TTC549 (cell line): ENCODE data around the gene POU6F2.

ENCODE experiments used
- FAIRE-seq: peaks from 2 replicates; lab custom pipeline; 2012; peaks lifted over from hg19 to GRCh38; lab: Jason Lieb, UNC

The POU6F2 gene

DNA sequence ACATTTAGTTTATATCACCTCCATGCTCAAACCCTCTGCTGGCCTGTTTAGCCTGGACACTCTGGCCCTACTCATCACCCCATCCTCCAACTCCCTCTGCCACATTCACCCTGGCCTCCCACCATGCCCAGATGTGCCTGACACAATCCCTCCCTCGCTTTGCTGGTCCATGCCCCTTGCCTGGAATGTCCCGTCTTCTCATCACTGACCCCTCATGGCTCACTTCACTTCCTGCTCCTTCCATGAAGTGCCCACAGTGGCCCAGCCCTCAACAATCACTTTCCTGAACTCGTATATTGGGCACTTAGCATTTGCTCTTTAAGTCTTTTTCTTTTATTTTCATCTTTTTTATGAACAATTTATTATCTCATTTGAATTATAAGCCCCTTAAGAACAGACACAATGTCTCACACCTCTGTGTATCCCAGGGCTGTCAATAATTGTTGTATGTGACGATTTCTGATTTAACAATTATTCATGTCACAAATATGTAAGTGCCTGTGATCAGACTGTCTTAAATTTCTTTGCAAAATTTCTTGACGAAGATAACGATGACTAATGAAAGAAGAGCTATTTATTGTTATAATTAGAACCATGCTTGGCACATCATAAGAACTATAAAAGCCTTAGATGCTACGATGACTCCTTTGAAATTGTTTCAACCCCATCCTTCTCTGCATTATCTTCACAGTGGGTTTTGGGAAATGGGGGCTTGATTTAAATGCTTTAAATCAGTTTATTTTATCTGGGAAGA lies 378.6 kb downstream of the POU6F2 start:
- no peak for FAIRE-seq

DNA sequence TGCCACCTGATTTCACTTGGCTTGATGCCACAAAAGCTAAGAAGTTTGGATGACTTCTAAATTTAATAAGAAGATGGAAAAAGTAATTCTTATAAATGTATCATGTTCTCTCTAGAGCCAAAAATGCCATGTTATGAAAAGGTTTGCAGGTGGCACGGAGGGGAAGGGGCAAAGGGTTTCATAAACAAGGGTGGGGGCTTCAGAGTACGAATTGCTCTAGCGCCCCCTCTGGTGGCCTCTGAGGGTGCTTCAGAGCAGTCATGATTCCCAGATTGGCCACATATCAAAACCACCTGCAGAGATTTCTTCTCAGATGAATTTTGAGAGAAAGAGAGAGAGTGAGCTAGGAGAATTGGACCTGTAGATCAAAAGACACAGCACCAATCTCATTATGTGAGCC lies 379.9 kb downstream of the POU6F2 start:
- no peak for FAIRE-seq

DNA sequence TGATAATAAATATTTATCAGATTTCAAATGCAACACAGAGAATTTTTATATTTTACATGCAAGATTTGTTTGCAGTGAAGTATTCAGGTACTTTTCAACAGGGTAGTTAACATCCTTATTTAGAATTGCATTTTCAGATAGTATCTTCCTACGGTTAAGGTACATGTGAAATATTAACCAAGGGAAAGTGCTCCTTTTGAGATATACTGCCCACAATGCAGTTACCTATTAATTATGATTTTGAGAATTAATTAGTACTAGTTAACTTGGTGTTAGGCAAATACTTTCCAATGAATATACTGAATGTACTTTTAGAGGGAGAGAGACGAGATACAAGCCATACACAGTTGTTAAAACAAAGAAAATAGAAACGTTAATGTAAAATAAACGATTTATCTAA lies 382.3 kb downstream of the POU6F2 start:
- no peak for FAIRE-seq

DNA sequence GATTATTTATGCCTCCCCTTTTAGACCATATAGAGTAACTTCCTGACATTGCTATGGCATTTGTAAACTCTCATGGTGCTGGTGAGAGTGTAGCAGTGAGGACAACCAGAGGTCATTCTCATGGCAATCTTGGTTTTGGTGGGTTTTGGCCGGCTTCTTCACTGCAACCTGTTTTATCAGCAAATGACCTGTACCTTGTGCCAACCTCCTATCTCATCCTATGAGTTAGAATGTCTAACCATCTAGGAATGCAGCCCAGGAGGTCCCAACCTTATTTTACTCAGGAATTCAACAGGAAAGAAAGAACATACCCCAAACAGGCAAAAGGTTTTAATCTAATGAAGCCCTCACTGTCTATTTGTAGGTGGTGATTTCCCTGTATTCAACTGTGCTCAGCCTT lies 383.1 kb downstream of the POU6F2 start:
- no peak for FAIRE-seq

DNA sequence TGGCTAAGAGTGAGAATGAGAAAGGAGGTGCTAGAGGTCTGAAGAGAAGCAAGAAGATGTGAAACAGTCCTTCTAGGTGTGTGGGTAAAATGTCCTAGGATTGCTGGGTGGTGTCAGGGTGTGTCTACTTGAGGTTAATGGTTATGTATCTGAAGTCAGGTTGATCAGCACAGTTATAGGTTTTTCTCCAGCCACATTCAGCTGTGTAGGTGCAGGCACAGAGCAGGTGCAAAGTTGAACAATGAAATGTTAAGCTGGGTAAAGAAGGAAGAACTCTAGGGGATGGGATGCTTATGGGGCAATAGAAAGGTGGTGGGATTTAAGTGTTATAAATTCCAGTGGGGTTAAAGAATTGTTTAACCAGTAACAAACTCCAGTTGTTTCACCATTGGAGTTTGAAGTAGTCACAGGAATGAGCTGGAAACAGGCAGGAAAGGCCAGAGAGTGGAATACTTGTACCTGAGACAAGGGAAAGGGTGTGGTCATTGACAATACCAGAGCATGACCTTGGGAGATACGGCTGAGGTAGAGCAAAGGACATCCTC lies 388.1 kb downstream of the POU6F2 start:
- no peak for FAIRE-seq

DNA sequence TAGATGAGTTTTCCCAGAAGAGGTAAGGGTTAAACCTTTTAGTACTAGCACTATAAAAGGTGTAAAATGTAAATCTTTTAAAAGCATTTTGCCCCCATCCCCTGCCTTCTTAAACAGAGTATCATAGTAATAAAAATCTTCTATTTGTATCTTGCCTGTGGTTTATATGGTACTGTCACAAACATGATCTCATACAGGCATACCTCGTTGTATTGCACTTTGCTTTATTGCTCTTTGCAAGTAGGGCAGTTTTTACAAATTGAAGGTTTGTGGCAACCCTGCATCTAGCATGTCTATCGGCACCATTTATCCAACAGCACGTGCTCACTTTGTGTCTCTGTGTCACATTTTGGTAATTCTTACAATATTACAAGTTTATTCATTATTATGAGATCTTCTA lies 389.7 kb downstream of the POU6F2 start:
- no peak for FAIRE-seq

DNA sequence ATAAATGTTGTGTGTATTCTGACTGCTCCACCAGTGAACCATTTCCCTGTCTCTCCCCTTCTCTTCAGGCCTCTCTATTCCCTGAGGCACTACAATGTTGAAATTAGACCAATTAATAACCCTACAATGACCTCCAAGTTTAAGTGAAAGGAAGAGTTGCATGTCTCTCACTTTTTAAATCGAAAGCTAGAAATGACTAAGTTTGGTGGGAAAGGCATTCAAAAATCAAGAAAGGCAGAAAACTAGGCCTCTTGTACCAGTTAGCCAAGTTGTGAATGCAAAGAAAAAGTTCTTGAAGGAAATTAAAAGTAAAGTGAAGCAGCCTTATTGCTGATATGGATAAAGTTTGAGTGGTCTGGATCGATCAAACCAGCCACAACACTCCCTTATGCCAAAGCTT lies 390.2 kb downstream of the POU6F2 start:
- FAIRE-seq, result no peak

DNA sequence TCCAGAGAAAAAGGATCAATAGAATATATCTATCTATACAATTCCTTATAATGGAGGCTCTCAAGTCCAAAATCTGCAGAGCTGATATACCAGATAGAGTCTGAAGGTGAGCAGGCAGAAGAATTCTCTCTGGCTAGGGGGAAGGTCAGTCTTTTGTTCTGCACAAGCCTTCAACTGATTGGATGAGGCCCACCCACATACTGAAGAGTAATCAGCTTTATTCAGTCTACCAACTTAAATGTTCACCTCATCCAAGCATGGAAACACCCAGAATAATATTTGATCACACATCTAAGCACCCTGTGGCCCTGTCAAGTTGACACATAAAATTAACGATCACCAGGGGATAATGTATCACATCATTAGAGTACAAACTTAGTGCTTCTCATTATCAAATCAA lies 394.7 kb downstream of the POU6F2 start:
- no peak for FAIRE-seq

DNA sequence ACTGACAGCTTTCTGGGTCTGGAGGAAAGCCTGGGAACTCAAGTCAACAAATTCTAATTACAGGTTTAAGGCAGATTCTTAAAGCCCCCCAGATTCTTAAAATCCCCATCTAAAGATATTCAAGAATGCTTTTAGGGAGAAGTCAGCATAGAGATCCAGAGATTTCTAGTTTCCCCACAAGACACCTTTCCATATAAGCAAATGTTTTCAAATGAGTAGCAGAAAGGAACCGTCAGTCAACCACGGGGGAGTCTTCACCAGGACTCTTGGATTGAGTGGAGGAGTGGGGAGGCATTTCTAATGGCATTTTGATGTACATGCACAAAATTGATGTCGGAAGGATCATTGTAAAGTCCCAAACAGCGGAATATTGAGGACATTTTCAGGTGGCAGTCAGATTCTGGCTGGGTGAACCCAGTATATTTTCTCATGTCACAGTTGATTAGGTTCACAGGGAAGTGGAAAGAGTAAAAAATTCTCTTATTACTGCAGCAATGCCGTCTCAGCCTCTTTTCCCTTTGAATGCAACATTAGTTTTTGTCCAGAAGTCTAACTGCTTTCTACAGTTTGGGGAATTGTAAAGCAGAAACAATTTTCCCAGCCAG lies 396.8 kb downstream of the POU6F2 start:
- no peak for FAIRE-seq

DNA sequence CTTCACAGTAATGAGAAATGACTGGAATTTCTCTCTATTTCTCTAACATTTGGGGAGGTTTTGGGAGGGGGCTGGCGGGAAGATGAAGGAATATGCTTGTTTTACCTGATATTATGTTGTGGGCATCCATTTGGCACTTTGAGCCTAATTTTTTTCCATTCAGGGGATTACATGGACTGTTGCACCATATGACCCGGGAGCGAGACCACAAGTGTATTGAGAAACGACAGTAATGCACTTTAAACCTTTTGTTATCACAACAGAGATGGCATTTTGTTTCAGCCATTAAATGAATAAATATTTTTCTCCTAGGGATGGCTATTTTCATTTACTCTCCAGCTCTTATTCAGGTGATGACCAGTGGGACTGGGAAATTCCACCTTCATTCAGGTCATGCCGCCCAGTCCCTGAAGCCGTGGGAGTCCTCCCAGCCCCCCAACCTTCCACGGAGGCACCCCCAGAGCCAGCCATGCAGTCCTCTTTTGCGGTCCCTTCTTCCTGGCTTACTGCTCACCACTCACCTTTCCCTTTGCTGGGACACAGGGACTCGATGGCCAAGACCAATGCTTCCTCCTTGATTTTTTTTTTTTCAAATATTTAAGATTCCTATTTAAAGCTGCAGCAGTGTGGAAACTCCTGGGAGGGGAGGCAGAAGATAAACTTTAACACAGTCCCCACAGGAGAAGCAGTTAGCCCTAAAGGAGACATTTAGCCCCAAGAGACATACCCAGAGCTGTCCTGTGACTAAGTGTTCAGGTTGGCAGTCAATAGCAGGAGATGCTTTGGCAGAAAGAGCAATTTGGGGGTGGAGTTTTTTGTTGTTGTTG lies 397.6 kb downstream of the POU6F2 start:
- FAIRE-seq, result no peak

DNA sequence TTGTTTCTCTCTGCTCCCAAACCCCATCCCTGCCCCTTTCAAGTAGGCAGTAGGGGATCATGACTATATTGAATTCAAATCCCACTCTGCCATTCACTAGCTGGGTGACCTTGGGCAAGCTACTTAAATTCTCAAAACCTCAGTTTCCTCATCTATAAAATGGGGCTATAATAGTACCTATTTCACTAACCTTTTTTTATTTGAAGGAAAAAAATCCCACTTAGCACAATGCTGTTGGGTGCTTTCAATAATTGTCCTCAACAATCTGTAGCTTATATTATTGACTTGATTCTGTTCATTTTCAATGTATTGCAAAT lies 398.1 kb downstream of the POU6F2 start:
- FAIRE-seq, result no peak

DNA sequence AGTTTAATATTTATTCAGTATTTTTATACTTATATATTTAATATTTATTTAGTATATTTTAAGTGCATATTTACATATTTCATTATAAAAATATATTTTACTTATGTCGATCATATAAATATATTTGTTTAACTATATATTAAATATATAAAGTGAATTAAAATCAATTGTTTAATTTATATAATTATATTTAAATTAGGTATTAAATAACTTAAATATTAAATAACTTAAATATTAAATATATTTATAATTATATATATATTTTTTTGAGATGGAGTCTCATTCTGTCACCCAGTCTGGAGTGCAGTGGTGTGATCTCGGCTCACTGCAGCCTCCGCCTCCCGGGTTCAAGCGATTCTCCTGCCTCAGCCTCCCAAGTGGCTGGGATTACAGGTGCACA lies 399.2 kb downstream of the POU6F2 start:
- FAIRE-seq, result peak; percentile 96

DNA sequence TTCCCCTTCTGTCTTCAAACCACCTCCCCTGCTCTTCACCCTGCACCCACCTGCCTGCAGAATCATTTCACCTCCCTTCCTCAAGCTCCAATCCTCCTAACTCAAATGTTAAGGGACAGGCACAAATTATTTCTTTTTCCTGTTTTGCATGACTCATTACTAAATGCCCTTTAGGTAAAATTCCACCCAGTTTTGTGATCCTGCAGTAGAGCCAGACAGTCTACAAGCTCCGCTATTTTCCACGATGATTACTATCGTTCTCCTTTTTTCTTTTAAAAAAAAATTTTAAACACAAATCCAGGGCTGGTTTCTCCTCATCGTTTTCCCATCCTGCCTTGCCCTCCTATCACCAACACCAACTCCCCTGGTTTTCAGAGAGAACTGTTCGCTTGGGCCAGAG lies 401.7 kb downstream of the POU6F2 start:
- FAIRE-seq, result no peak

DNA sequence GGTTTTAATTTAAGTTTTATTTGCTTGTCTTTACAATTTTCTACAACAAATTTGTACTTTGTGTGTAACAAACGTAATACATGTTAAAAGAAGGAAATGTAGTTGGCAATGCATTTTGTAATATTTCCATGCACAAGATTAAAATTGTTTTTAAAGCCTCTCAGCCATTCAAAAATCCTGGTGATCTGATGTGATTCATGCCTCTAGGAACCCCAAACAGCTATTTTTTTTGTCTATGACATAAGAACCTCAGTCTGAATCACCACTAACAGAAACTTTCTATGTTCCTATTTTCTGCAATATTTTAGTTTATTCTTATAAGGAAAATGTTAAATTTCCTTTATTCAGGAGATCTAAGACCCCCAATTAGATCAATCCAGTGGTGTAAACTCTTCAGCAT lies 405.4 kb downstream of the POU6F2 start:
- FAIRE-seq, result no peak

DNA sequence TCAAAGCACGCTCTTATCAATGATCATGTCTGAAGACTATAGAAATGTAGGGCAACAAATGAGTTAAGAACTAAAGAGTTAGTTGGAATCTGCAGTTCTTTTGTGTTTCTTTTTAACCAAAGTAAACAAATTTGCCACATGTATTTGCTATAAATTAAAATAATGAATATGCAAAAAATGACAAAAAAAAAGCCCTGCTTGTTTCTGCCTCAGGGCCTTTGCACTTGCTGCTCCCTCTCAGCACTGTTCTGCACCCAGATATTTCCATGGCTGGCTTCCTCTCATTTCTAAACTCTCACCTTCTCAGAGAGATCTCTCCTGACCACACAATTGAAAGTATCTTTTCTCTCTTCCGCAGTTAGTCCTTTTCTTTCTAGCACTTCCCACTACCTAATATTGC lies 406.7 kb downstream of the POU6F2 start:
- no peak for FAIRE-seq

DNA sequence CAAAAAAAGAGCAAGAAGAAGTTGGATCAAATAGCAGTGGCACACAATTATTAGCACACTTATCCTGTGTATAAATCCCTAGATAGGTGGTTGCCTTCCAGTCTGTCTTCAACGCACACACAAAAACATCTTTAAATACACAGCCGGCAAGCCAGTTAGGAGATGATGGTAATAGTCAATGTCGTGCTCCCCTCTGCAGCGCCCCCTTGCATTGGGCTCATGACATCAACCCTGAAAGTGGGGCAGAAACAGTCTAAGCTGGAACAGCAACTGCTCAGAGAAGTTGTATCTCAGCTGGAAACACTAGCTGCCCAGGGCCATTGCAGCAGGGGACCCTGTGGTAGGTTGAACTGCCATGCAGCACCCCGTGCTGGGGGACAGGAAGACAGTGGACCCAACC lies 409.0 kb downstream of the POU6F2 start:
- FAIRE-seq, result no peak

DNA sequence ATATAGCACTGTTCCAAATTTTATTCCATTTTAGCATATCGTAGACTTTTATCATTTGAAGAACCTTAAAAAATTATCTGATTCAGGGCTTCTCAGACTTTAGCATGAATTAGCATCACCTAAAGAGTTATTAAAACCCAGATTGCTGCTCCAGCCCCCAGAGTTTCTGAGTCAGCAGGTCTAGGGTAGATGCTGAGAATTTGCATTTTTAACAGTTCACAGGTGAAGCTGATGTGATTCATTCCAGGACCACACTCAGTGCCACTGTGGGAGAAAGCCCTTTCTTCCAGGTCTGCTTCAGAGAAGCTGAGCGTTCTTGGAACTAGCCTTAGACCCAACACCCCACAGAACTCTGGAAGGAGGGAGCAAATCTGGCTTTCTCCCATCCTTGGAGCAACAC lies 414.4 kb downstream of the POU6F2 start:
- no peak for FAIRE-seq

DNA sequence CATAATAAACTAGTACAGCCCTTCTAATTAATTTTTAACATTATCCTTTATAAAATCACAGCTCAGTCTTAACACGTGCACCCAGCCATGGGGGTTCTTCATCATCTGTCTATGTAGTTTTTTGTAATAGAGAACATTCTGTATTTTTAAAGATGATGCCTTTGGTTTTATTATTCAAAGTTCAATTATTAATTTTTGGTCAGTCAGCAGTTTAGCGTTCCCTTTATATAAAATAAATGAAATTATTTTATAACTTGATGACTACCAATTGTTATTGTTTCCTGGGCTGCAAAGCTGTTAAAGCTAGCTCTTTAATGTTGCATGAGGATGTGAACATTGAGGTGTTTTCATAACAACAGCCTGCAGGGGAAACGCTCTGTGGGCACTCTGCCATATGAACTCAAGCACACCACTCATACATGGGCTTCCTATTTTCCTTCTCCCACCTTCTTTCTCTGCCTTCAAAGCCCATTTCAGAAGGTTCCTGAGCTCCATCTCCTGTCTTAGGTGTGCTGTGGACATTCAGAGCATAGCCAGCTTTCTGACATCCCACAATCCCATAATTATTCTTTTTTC lies 416.5 kb downstream of the POU6F2 start:
- no peak for FAIRE-seq

DNA sequence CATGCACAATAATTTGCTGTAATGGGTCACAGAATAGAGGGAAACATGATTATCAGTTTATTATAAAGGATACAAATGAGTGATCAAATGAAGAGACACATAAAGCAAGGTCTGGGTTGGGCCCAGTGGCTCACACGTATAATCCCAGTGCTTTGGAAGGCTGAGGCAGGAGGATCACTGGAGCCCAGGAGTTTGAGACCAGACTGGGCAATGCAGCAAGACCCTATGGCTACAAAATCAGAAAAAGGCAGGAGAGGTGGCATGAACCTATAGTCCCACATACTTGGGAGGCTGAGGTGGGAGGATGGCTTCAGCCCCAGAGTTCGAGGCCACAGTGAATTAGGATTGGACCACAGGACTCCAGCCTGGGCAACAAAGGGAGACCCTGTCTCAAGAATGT lies 421.7 kb downstream of the POU6F2 start:
- FAIRE-seq, result no peak

DNA sequence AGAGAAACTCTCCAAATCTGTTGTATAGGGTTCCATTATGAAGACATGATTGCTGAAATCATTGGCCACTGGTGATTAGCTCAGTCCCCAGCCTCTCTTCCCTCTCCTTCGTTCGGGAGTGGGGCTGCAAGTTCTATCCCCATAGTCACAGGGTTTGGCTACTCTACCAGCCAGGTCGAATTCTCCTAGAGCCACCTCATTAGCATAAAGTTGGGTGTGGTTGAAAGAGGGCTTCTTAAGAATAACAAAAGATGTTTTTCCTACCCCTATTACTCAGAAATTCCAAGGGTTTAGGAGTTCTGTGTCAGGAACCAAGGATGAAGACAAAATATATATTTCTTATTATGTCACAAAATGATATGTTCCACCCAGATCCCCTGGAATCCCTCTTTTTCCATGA lies 422.3 kb downstream of the POU6F2 start:
- FAIRE-seq, result no peak

DNA sequence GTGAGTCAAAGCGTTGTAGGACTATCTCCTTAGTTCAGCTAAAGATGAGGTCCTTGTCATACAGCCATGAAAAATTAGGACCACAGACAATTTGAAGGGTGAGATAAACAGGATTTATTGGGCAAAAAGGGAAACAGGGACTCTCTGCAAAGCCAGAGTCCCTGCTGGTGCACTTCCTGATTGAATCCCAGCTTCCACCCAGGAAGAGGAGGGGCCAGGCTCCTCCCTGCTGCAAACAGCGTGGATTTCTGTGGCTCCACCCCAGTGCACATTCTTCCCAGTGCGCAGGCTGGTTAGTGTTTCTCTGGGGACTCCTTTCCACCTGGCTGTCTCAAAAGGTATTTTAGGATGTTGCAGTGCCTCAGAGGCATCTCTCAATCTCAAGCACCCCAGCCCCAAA lies 423.1 kb downstream of the POU6F2 start:
- no peak for FAIRE-seq

DNA sequence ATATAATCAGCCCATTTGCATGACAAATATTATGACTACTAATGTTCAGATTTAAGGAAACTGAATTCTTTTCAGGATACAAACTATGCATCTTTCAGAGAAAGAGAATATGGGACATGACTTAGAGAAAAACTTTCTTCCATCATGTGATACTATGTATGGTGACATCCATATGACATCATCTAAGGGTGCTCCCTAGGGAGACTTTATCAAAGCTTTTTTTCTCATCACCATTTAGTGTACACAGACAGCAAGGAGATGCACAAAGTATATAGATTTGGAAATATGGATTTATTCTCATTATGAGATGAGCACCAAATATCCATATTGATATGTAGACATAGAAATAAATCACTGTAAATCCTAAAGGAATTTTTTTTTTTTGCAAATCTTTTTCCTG lies 424.3 kb downstream of the POU6F2 start:
- no peak for FAIRE-seq

DNA sequence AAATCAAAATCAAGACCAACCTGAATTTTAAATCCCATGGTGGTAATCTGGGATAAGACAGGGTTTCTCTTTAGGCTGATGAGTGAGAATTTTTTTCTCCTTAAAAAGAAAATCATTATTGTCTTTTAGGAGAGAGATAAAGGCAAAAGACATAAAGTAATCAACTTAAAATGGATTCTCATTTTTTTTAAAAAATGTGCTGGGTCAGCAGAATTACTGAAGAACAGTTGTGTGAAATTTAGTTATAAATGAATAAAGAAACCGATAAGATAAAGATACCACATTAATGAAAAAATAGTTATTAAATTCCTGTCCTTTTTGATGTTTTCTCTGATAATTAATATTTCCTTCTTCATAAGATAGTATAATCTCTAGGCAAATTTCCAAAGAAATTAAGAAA lies 427.2 kb downstream of the POU6F2 start:
- FAIRE-seq, result no peak
